HG03378 (cell line): ENCODE results near the gene LYRM2.

Experiments
- ATAC-seq: cut with Tn5 transposase; IDR thresholded peaks from one replicate; pipeline ENCODE4 v1.9.1; 2021; ENCODE audit warnings: mild to moderate bottlenecking, moderate library complexity; ENCODE audit not compliant: unreplicated experiment

The LYRM2 gene

GRCh38 chr6:89562093-89562973 lies 76.2 kb downstream of the LYRM2 start:
- ATAC-seq, result no peak

GRCh38 chr6:89559487-89559886 lies 79.1 kb downstream of the LYRM2 start:
- no peak for ATAC-seq

- ATAC-seq, result no peak
Observed at GRCh38 chr6:89555806-89556205, 82.7 kb downstream of the LYRM2 start.

GRCh38 chr6:89555031-89555430 lies 83.5 kb downstream of the LYRM2 start:
- no peak for ATAC-seq

GRCh38 chr6:89554106-89554505 lies 84.4 kb downstream of the LYRM2 start:
- no peak for ATAC-seq

GRCh38 chr6:89553431-89553830 lies 85.1 kb downstream of the LYRM2 start:
- no peak for ATAC-seq

GRCh38 chr6:89547281-89547680 lies 91.3 kb downstream of the LYRM2 start:
- ATAC-seq, result no peak

GRCh38 chr6:89542866-89543265 lies 95.7 kb downstream of the LYRM2 start:
- ATAC-seq, result no peak

GRCh38 chr6:89542081-89542857 lies 96.3 kb downstream of the LYRM2 start:
- no peak for ATAC-seq

- ATAC-seq, result no peak
Observed at GRCh38 chr6:89539779-89540178, 98.8 kb downstream of the LYRM2 start.

GRCh38 chr6:89536231-89536630 lies 102.3 kb downstream of the LYRM2 start:
- ATAC-seq, result no peak

- no peak for ATAC-seq
Observed at GRCh38 chr6:89530982-89531381, 107.6 kb downstream of the LYRM2 start.

GRCh38 chr6:89528866-89529265 lies 109.7 kb downstream of the LYRM2 start:
- ATAC-seq, result no peak

GRCh38 chr6:89527634-89528033 lies 110.9 kb downstream of the LYRM2 start:
- ATAC-seq, result no peak

- ATAC-seq, result no peak
Observed at GRCh38 chr6:89526563-89526869, 112.0 kb downstream of the LYRM2 start.

GRCh38 chr6:89525786-89526562 lies 112.6 kb downstream of the LYRM2 start:
- ATAC-seq, result no peak

- ATAC-seq, result no peak
Observed at GRCh38 chr6:89522778-89523177, 115.8 kb downstream of the LYRM2 start.

- ATAC-seq, result no peak
Observed at GRCh38 chr6:89520736-89521135, 117.8 kb downstream of the LYRM2 start.

- ATAC-seq, result no peak
Observed at GRCh38 chr6:89518352-89519055, 120.0 kb downstream of the LYRM2 start.
